HepG2 (cell line): ENCODE results near the gene TCFL5. TPM values are rescaled to one million over a fixed set of nuclear protein-coding genes. Genes with fewer than 3 reads are reported as not detected.

Source experiments
- ATAC-seq: fragments of 200-7000 bp; cut with Tn5 transposase; 3 replicates; pipeline ENCODE4 v1.9.1; 2020; ENCODE audit warnings: mild to moderate bottlenecking, moderate library complexity
- BruUV-seq: library from RNA; stranded (reverse); fragments of 400-500 nt; replicated peaks from 2 replicates; lab custom pipeline; 2021; lab: Mats Ljungman, UMichigan
- CTCF ChIA-PET: fragments of 300-600 bp; formaldehyde crosslinking; extraction: SDS; loops from one replicate; lab custom pipeline; 2021; ENCODE audit warnings: low total read pairs, inconsistent platforms, low intra/inter-chr PET ratio; lab: Yijun Ruan, JAX
- POLR2A ChIA-PET: fragments of 350-600 bp; sonication (Branson Sonifier 250); formaldehyde crosslinking; loops from one replicate; lab custom pipeline; 2020; ENCODE audit warnings: antibody characterized with exemption, inconsistent platforms; lab: Yijun Ruan, JAX
- DNase-seq: peaks from one replicate; pipeline ENCODE4 v3.0.0-alpha.2; 2015; ENCODE audit warnings: low spot score
- FAIRE-seq: peaks from 3 replicates; lab custom pipeline; 2011; peaks lifted over from hg19 to GRCh38; lab: Jason Lieb, UNC
- H2AFZ ChIP-seq: one replicate; pipeline ENCODE4 v1.6.1; 2011; ENCODE audit warnings: low read length, inconsistent platforms
- H3K27ac ChIP-seq: fragments of 300-600 bp; 3 replicates; pipeline ENCODE4 v1.8.0; 2011; ENCODE audit warnings: mixed run types, mild to moderate bottlenecking, mixed read lengths, low read length, inconsistent platforms; ENCODE audit not compliant: insufficient read depth; ENCODE audit errors: extremely low read length
- H3K27me3 ChIP-seq, 2 experiments: fragments of 200-600 bp in 1 of 2; 2 replicates in 1 of 2; 3 replicates in 1 of 2; pipeline versions ENCODE4 v1.6.0 to v1.8.0; 2011; ENCODE audit warnings: low read length in 2 of 2, mild to moderate bottlenecking in 2 of 2, moderate library complexity in 2 of 2, inconsistent platforms in 1 of 2; ENCODE audit not compliant: insufficient read depth in 2 of 2, control insufficient read depth in 1 of 2
- H3K36me3 ChIP-seq, 2 experiments: fragments of 200-600 bp in 1 of 2; replicated peaks in 1 of 2; 2 replicates in 1 of 2; 3 replicates in 1 of 2; pipeline versions ENCODE4 v1.5.1 to v1.8.0; 2011; ENCODE audit warnings: low read length in 2 of 2, inconsistent platforms in 1 of 2; ENCODE audit not compliant: insufficient read depth in 2 of 2, control insufficient read depth in 1 of 2
- H3K4me1 ChIP-seq: 2 replicates; pipeline ENCODE4 v1.5.1; 2012; ENCODE audit warnings: low read length, inconsistent platforms; ENCODE audit not compliant: insufficient read depth
- H3K4me2 ChIP-seq: 2 replicates; pipeline ENCODE4 v1.6.0; 2011; ENCODE audit warnings: low read depth, low read length, inconsistent platforms
- H3K4me3 ChIP-seq, 3 experiments: fragments of 200-600 bp in 1 of 3; sonication (generic), shearing (Covaris generic) in 1 of 3; replicated peaks in 1 of 3; 2 replicates each; pipeline ENCODE4 v1.5.1; 2011 to 2016; ENCODE audit warnings: low read length in 3 of 3, inconsistent platforms in 2 of 3, low read depth in 2 of 3, mild to moderate bottlenecking in 2 of 3, control low read depth in 1 of 3, mixed read lengths in 1 of 3; ENCODE audit not compliant: insufficient read depth in 1 of 3
- H3K79me2 ChIP-seq: one replicate; pipeline ENCODE4 v1.6.1; 2011; ENCODE audit warnings: low read length, inconsistent platforms; ENCODE audit not compliant: insufficient read depth
- H3K9ac ChIP-seq: 2 replicates; pipeline ENCODE4 v1.6.0; 2011; ENCODE audit warnings: mild to moderate bottlenecking, low read depth, low read length, inconsistent platforms; ENCODE audit not compliant: insufficient read depth
- H3K9me3 ChIP-seq: 2 replicates; pipeline ENCODE4 v1.5.1; 2012; ENCODE audit warnings: mild to moderate bottlenecking, low read length
- H4K20me1 ChIP-seq: 2 replicates; pipeline ENCODE4 v1.6.0; 2011; ENCODE audit warnings: inconsistent platforms, mild to moderate bottlenecking, low read length, moderate library complexity; ENCODE audit not compliant: insufficient read depth
- AGO1 ChIP-seq: fragments of 200-400 bp; formaldehyde crosslinking; IDR thresholded peaks from 2 replicates; pipeline ENCODE4 v1.6.1; 2017; ENCODE audit warnings: mild to moderate bottlenecking, low read depth, low read length, moderate library complexity; ENCODE audit not compliant: poor library complexity, severe bottlenecking
- AGO2 ChIP-seq: fragments of 200-400 bp; formaldehyde crosslinking; optimal IDR thresholded peaks from 2 replicates; pipeline ENCODE3; 2017; ENCODE audit warnings: mild to moderate bottlenecking, low read depth, low read length, moderate library complexity
- GTF3A ChIP-seq: sonication (generic); formaldehyde crosslinking; conservative IDR thresholded peaks from 2 replicates; pipeline ENCODE4 v1.4.0; 2020; ENCODE audit warnings: mild to moderate bottlenecking, missing genetic modification reagents
- HNF4G ChIP-seq, 2 experiments: sonication (generic) in 1 of 2; formaldehyde crosslinking in 1 of 2; IDR thresholded peaks; 2 replicates each; pipeline versions ENCODE4 v1.4.0 to v1.6.1; 2011 to 2020; ENCODE audit warnings: borderline replicate concordance in 2 of 2, low read depth in 2 of 2, mild to moderate bottlenecking in 2 of 2, low read length in 1 of 2, missing genetic modification reagents in 1 of 2, moderate library complexity in 1 of 2
- ISL2 ChIP-seq: sonication (generic); formaldehyde crosslinking; IDR thresholded peaks from 2 replicates; pipeline ENCODE4 v1.5.0; 2020; ENCODE audit warnings: missing genetic modification reagents
- KDM2A ChIP-seq: sonication (generic); formaldehyde crosslinking; IDR thresholded peaks from 2 replicates; pipeline ENCODE4 v1.4.0; 2020; ENCODE audit warnings: low read depth, missing genetic modification reagents, borderline replicate concordance
- SMAD1 ChIP-seq: sonication (generic); formaldehyde crosslinking; IDR thresholded peaks from 2 replicates; pipeline ENCODE4 v1.4.0; 2020; ENCODE audit warnings: missing genetic modification reagents, low read depth, mild to moderate bottlenecking, borderline replicate concordance
- ZC3H13 ChIP-seq: sonication (generic); formaldehyde crosslinking; IDR thresholded peaks from 2 replicates; pipeline ENCODE4 v1.8.1; 2023; ENCODE audit warnings: mild to moderate bottlenecking, missing genetic modification reagents, moderate library complexity
- ZNF589 ChIP-seq: sonication (generic); formaldehyde crosslinking; conservative IDR thresholded peaks from 2 replicates; pipeline ENCODE4 v1.8.0; 2022; ENCODE audit warnings: mild to moderate bottlenecking, moderate library complexity, missing genetic modification reagents
- WGBS: methylation state at CpG from one replicate; pipeline ENCODE4 v1.1.6; 2017; ENCODE audit warnings: low lambda C conversion rate; 5-methylcytosine and 5-hydroxymethylcytosine counted together
- in situ Hi-C: cut with HindIII; loops from 2 replicates; pipeline ENCODE4 v1.10.0; 2017; ENCODE audit warnings: low pct_unique_long_range_greater_than_20kb; ENCODE audit not compliant: extremely low pct_ligation_motif_present
- intact Hi-C: fragments of 100-400 bp; cut with micrococcal nuclease; formaldehyde crosslinking; loops from one replicate; pipeline ENCODE4 v1.10.0; 2022; ENCODE audit not compliant: unreplicated experiment
- polyA plus RNA-seq, 8 experiments: library from polyadenylated mRNA; depleted of rRNA in 3 of 8; stranded (reverse) in 7 of 8; unstranded in 1 of 8; fragments of >200 nt; fragmentation: Illumina TruSeq in 4 of 8; extraction: Trizol in 4 of 8; gene quantifications; 2 replicates each; pipeline versions ENCODE4 v1.2.1 to v1.2.3, GENCODE V29; 2011 to 2016; ENCODE audit warnings: low read depth in 4 of 8, missing spikeins in 1 of 8, mixed read lengths in 1 of 8; ENCODE audit not compliant: insufficient read depth in 1 of 8
- total RNA-seq, 5 experiments: library from RNA; depleted of rRNA; stranded (reverse); fragments of >200 nt; fragmentation: Illumina TruSeq; extraction: Trizol; gene quantifications; 2 replicates each; pipeline ENCODE4 v1.2.3, GENCODE V29; 2016; ENCODE audit warnings: low read depth in 1 of 5
- TF ChIP-seq, protein P1 (sequence below): sonication (generic); formaldehyde crosslinking; IDR thresholded peaks from 2 replicates; pipeline ENCODE4 v1.5.1; 2020; ENCODE audit warnings: mild to moderate bottlenecking, moderate library complexity, missing genetic modification reagents
- TF ChIP-seq, protein P2 (sequence below): sonication (generic); formaldehyde crosslinking; IDR thresholded peaks from 2 replicates; pipeline ENCODE4 v1.4.0; 2020; ENCODE audit warnings: missing genetic modification reagents, borderline replicate concordance
- TF ChIP-seq, protein P3 (sequence below): sonication (generic); formaldehyde crosslinking; conservative IDR thresholded peaks from 2 replicates; pipeline ENCODE4 v1.8.0; 2022; ENCODE audit warnings: low read depth, missing genetic modification reagents

Gene TCFL5
- total and polyA plus RNA-seq, 2 of the 13 experiments (the other 11 are each of a cell fraction or from before 2014, with no cell fraction given): 14.8 to 20.0 TPM

DNA sequence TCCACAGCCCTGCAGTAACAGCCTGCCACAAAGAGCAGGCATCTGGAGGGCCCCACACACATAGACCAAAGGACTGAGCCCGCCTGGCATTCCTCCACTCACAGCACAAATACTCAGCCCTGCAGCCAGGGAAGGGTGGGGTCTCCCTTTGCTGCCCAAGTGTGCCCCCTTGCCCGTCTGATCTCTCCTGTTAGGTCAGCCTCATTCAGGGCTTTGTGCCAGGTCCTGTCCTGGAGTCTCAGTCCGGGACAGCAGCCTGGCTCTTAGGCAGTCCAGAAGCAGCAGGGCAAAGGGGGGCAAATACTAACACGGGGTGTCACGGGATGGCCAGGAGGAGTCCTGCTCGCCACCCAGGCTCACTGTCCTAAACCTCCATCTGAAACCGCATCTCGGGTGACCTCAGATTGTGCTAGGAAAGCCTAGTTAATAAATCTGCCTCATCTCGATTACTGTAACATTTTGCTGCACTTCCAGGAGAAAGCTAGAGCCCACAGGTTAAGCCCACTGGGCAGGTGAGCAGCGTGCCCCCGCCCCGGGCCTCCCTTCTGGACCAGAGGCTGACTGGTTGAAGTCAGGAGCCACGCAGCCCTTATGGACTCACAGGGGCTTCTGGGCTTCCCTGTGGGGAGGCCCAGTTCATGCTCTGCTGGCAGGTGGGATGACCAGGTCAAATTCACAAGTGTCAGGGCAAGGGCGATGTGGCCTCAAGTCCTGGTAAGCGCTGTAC, 60.2 kb downstream of the TCFL5 start:
- BruUV-seq: no TSS peak
- intact Hi-C loops: no loop called here
- no peak overlapping the region for H3K4me2 ChIP-seq
- no peak overlapping the region for H3K27ac ChIP-seq
- no peak overlapping the region for H3K4me3 ChIP-seq
- POLR2A ChIA-PET: no interaction called here
- no peak overlapping the region for H3K9ac ChIP-seq
- H3K4me1 ChIP-seq: peaks cover 46% of the 10 kb centered on the region
- in situ Hi-C loops: no loop called here
- H3K79me2 ChIP-seq: peaks cover 19% of the 10 kb centered on the region
- 94% methylated on average over 15 of the region's 15 CpGs for WGBS
- ATAC-seq: no peak
- FAIRE-seq: no peak
- no peaks in the 10 kb centered on the region for H3K9me3 ChIP-seq
- no peak for DNase-seq
- CTCF ChIA-PET: no interaction called here
- no peak overlapping the region for H2AFZ ChIP-seq
- no peaks in the 10 kb centered on the region for H3K27me3 ChIP-seq
- H3K36me3 ChIP-seq: peaks cover 27 to 36% of the 10 kb centered on the region in 2 experiments
- peaks cover 7% of the 10 kb centered on the region; the same call in 1 of the 2 replicates for H4K20me1 ChIP-seq
- no peak for TF ChIP-seq HNF4G (IDR thresholded peaks at IDR 0.05; ENCODE audit: borderline replicate concordance, low read depth, low read length)
- no peak for TF ChIP-seq HNF4G (CRISPR knock-in tag; IDR thresholded peaks at IDR 0.05; ENCODE audit: borderline replicate concordance, low read depth)
- TF ChIP-seq, protein P1, sequence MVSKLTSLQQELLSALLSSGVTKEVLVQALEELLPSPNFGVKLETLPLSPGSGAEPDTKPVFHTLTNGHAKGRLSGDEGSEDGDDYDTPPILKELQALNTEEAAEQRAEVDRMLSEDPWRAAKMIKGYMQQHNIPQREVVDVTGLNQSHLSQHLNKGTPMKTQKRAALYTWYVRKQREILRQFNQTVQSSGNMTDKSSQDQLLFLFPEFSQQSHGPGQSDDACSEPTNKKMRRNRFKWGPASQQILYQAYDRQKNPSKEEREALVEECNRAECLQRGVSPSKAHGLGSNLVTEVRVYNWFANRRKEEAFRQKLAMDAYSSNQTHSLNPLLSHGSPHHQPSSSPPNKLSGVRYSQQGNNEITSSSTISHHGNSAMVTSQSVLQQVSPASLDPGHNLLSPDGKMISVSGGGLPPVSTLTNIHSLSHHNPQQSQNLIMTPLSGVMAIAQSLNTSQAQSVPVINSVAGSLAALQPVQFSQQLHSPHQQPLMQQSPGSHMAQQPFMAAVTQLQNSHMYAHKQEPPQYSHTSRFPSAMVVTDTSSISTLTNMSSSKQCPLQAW (CRISPR knock-in tag): peak; percentile 32; the same call in 1 of the 2 replicates
- TF ChIP-seq ZNF589: no peak
- peak; percentile 52; the same call in 1 of the 2 replicates for TF ChIP-seq SMAD1 (CRISPR knock-in tag)
- no peak for TF ChIP-seq ISL2 (CRISPR knock-in tag)
- TF ChIP-seq, protein P2, sequence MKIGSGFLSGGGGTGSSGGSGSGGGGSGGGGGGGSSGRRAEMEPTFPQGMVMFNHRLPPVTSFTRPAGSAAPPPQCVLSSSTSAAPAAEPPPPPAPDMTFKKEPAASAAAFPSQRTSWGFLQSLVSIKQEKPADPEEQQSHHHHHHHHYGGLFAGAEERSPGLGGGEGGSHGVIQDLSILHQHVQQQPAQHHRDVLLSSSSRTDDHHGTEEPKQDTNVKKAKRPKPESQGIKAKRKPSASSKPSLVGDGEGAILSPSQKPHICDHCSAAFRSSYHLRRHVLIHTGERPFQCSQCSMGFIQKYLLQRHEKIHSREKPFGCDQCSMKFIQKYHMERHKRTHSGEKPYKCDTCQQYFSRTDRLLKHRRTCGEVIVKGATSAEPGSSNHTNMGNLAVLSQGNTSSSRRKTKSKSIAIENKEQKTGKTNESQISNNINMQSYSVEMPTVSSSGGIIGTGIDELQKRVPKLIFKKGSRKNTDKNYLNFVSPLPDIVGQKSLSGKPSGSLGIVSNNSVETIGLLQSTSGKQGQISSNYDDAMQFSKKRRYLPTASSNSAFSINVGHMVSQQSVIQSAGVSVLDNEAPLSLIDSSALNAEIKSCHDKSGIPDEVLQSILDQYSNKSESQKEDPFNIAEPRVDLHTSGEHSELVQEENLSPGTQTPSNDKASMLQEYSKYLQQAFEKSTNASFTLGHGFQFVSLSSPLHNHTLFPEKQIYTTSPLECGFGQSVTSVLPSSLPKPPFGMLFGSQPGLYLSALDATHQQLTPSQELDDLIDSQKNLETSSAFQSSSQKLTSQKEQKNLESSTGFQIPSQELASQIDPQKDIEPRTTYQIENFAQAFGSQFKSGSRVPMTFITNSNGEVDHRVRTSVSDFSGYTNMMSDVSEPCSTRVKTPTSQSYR: no peak
- TF ChIP-seq ZC3H13 (CRISPR knock-in tag): peak; percentile 9; the same call in 1 of the 2 replicates
- TF ChIP-seq GTF3A (CRISPR knock-in tag): 0 out of 2 replicates have a peak, but pooled peaks have one; percentile 43
- TF ChIP-seq, protein P3, sequence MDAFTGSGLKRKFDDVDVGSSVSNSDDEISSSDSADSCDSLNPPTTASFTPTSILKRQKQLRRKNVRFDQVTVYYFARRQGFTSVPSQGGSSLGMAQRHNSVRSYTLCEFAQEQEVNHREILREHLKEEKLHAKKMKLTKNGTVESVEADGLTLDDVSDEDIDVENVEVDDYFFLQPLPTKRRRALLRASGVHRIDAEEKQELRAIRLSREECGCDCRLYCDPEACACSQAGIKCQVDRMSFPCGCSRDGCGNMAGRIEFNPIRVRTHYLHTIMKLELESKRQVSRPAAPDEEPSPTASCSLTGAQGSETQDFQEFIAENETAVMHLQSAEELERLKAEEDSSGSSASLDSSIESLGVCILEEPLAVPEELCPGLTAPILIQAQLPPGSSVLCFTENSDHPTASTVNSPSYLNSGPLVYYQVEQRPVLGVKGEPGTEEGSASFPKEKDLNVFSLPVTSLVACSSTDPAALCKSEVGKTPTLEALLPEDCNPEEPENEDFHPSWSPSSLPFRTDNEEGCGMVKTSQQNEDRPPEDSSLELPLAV (CRISPR knock-in tag): 0 out of 2 replicates have a peak, but pooled peaks have one; percentile 45
- peak; percentile 88 for TF ChIP-seq AGO2
- peak; percentile 57 for TF ChIP-seq AGO1
- 0 out of 2 replicates have a peak, but pooled peaks have one; percentile 19 for TF ChIP-seq KDM2A (CRISPR knock-in tag)
